ENCODE data around the gene CGB3. TPM values are rescaled to one million over a fixed set of nuclear protein-coding genes. Genes with fewer than 3 reads are reported as not detected.

The CGB3 gene
- total and polyA plus RNA-seq, 10 of the 15 experiments (the other 5 are each of a cell fraction or from before 2014, with no cell fraction given) = not detected

DNA sequence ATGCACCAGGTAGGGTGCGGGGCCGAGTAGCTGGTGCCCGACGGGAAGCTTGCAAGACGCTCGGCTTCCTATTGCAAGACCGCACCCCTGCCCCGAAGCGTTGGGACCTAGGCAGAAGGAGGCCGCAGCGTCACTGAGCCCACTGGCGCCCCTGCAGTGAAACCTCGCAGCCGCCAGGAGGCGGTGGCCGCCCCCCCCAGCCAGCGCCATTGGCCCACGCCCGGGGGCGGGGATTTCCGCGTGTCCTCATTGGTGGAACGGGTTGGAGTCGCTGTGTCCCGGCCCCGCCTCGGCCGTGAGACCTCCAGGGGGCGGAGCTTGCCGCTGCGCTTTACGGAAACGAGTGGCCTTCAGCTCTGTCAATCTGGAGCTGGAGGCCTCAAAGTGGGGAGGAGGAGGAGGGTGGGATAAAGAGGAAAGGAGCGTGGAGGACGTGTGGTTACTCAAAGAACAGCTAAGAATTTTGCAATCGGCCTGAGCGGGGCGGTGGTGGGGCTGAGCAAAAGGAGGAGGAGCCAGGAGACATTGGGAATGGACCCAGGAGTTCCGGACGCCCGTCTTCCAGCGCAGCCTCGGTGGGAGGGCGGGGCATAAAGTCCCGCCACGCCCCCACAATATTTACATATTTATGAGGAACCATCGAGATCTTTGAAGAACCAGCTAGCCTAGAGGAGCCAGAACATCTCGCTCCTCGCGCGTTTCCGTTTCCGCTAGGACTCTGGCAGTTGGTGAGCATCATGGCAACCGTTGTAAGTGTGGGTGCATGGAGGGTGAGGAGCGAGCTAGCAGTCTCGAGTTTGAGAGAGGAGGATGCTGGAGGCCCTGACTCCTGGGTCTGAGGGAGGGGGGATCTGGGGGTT is 30.7 kb downstream of the CGB3 start, which contains the start of the genes GYS1 and RUVBL2 (continued):
- TF ChIP-seq, protein P1, sequence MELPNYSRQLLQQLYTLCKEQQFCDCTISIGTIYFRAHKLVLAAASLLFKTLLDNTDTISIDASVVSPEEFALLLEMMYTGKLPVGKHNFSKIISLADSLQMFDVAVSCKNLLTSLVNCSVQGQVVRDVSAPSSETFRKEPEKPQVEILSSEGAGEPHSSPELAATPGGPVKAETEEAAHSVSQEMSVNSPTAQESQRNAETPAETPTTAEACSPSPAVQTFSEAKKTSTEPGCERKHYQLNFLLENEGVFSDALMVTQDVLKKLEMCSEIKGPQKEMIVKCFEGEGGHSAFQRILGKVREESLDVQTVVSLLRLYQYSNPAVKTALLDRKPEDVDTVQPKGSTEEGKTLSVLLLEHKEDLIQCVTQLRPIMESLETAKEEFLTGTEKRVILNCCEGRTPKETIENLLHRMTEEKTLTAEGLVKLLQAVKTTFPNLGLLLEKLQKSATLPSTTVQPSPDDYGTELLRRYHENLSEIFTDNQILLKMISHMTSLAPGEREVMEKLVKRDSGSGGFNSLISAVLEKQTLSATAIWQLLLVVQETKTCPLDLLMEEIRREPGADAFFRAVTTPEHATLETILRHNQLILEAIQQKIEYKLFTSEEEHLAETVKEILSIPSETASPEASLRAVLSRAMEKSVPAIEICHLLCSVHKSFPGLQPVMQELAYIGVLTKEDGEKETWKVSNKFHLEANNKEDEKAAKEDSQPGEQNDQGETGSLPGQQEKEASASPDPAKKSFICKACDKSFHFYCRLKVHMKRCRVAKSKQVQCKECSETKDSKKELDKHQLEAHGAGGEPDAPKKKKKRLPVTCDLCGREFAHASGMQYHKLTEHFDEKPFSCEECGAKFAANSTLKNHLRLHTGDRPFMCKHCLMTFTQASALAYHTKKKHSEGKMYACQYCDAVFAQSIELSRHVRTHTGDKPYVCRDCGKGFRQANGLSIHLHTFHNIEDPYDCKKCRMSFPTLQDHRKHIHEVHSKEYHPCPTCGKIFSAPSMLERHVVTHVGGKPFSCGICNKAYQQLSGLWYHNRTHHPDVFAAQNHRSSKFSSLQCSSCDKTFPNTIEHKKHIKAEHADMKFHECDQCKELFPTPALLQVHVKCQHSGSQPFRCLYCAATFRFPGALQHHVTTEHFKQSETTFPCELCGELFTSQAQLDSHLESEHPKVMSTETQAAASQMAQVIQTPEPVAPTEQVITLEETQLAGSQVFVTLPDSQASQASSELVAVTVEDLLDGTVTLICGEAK (IDR thresholded peaks at IDR 0.05; ENCODE audit: borderline replicate concordance) = peak; percentile 95
- TF ChIP-seq, protein P2, sequence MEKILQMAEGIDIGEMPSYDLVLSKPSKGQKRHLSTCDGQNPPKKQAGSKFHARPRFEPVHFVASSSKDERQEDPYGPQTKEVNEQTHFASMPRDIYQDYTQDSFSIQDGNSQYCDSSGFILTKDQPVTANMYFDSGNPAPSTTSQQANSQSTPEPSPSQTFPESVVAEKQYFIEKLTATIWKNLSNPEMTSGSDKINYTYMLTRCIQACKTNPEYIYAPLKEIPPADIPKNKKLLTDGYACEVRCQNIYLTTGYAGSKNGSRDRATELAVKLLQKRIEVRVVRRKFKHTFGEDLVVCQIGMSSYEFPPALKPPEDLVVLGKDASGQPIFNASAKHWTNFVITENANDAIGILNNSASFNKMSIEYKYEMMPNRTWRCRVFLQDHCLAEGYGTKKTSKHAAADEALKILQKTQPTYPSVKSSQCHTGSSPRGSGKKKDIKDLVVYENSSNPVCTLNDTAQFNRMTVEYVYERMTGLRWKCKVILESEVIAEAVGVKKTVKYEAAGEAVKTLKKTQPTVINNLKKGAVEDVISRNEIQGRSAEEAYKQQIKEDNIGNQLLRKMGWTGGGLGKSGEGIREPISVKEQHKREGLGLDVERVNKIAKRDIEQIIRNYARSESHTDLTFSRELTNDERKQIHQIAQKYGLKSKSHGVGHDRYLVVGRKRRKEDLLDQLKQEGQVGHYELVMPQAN (conservative IDR thresholded peaks at IDR 0.05) = 0 out of 2 replicates have a peak, but pooled peaks have one; percentile 31
- 0 out of 2 replicates have a peak, but pooled peaks have one; percentile 32 for TF ChIP-seq RAD21 (IDR thresholded peaks at IDR 0.05; ENCODE audit: insufficient read depth, low read depth, low read length)
- TF ChIP-seq CHD2 (IDR thresholded peaks at IDR 0.05; ENCODE audit: borderline replicate concordance, low read depth, low read length) = peak; percentile 91
- no peak for TF ChIP-seq PAX8 (IDR thresholded peaks at IDR 0.05)
- TF ChIP-seq, protein P3, sequence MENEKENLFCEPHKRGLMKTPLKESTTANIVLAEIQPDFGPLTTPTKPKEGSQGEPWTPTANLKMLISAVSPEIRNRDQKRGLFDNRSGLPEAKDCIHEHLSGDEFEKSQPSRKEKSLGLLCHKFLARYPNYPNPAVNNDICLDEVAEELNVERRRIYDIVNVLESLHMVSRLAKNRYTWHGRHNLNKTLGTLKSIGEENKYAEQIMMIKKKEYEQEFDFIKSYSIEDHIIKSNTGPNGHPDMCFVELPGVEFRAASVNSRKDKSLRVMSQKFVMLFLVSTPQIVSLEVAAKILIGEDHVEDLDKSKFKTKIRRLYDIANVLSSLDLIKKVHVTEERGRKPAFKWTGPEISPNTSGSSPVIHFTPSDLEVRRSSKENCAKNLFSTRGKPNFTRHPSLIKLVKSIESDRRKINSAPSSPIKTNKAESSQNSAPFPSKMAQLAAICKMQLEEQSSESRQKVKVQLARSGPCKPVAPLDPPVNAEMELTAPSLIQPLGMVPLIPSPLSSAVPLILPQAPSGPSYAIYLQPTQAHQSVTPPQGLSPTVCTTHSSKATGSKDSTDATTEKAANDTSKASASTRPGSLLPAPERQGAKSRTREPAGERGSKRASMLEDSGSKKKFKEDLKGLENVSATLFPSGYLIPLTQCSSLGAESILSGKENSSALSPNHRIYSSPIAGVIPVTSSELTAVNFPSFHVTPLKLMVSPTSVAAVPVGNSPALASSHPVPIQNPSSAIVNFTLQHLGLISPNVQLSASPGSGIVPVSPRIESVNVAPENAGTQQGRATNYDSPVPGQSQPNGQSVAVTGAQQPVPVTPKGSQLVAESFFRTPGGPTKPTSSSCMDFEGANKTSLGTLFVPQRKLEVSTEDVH (IDR thresholded peaks at IDR 0.05; ENCODE audit: low read depth, partially characterized antibody) = peak; percentile 38
- TF ChIP-seq SMC3 (IDR thresholded peaks at IDR 0.05; ENCODE audit: borderline replicate concordance, low read length) = peak; percentile 28; the same call in 1 of the 2 replicates
- TF ChIP-seq, protein P4, sequence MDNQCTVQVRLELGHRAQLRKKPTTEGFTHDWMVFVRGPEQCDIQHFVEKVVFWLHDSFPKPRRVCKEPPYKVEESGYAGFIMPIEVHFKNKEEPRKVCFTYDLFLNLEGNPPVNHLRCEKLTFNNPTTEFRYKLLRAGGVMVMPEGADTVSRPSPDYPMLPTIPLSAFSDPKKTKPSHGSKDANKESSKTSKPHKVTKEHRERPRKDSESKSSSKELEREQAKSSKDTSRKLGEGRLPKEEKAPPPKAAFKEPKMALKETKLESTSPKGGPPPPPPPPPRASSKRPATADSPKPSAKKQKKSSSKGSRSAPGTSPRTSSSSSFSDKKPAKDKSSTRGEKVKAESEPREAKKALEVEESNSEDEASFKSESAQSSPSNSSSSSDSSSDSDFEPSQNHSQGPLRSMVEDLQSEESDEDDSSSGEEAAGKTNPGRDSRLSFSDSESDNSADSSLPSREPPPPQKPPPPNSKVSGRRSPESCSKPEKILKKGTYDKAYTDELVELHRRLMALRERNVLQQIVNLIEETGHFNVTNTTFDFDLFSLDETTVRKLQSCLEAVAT (IDR thresholded peaks at IDR 0.05) = peak; percentile 66; the same call in 1 of the 2 replicates
- peak; percentile 85 for TF ChIP-seq EED (IDR thresholded peaks at IDR 0.05; ENCODE audit: low read depth)
- peak; percentile 80 for TF ChIP-seq CREB1 (IDR thresholded peaks at IDR 0.05; ENCODE audit: low read depth)
- no peak for TF ChIP-seq ZNF274 (IDR thresholded peaks at IDR 0.05; ENCODE audit: insufficient read depth, insufficient read length)
- peak in 1 of 2 experiments; percentile 73; a peak in 2 of 3 replicates for TF ChIP-seq EGR1 (IDR thresholded peaks at IDR 0.05; ENCODE audit: borderline replicate concordance in 1 of 2, low read depth in 2 of 2, low read length in 2 of 2)
- TF ChIP-seq SUPT20H (IDR thresholded peaks at IDR 0.05; ENCODE audit: borderline replicate concordance, control insufficient read depth, low read depth, low read length) = no peak
- peak; percentile 83 for TF ChIP-seq POLR2AphosphoS5 (IDR thresholded peaks at IDR 0.05; ENCODE audit: low read length)
- TF ChIP-seq SUZ12 (IDR thresholded peaks at IDR 0.05; ENCODE audit: unreplicated experiment) = no peak
- no peak for TF ChIP-seq MTA3 (IDR thresholded peaks at IDR 0.05; ENCODE audit: borderline replicate concordance, low read length)
- peak; percentile 67 for TF ChIP-seq PML (IDR thresholded peaks at IDR 0.05; ENCODE audit: low read length)
- no peak for TF ChIP-seq TBL1XR1 (IDR thresholded peaks at IDR 0.05; ENCODE audit: low read depth, low read length)
- TF ChIP-seq IRF4 (IDR thresholded peaks at IDR 0.05; ENCODE audit: low read depth, low read length) = no peak; the same call in 1 of the 2 replicates

Measured in GM12878 (cell line).